ENCODE measurements around the gene MCM9.

Gene MCM9

GRCh38 chr6:118894425-118895260 is 40.3 kb downstream of the MCM9 start:
- H3F3A ChIP-seq (ENCODE audit: control insufficient read depth, insufficient read depth) = peaks cover 16% of the 10 kb centered on the region
- peaks cover 5% of the 10 kb centered on the region; the same call in 1 of the 2 replicates for H4K20me1 ChIP-seq (ENCODE audit: control insufficient read depth, insufficient read depth, low read depth, low read length)
- peaks cover 95% of the 10 kb centered on the region for H3K79me2 ChIP-seq (ENCODE audit: control insufficient read depth, low read length)
- H3K27me3 ChIP-seq (ENCODE audit: control insufficient read depth, low read length) = no peaks in the 10 kb centered on the region
- peak overlapping the region; percentile 93 for H3K4me3 ChIP-seq (ENCODE audit: low read length)
- peak overlapping the region; percentile 60 for H3K4me2 ChIP-seq (ENCODE audit: low read length)
- H3K36me3 ChIP-seq (ENCODE audit: control insufficient read depth, low read length) = peaks cover 46% of the 10 kb centered on the region
- peak overlapping the region; percentile 87 for H3K27ac ChIP-seq (ENCODE audit: low read depth, low read length)
- peaks cover 65% of the 10 kb centered on the region for H3K4me1 ChIP-seq (ENCODE audit: control insufficient read depth, low read length)
- H3K9me3 ChIP-seq (ENCODE audit: control insufficient read depth, insufficient read depth, low read length) = no peaks in the 10 kb centered on the region
- H3K9me2 ChIP-seq (replicated peaks; ENCODE audit: control insufficient read depth, low read length) = no peaks in the 10 kb centered on the region
- no peak for TF ChIP-seq EZH2phosphoT487 (IDR thresholded peaks at IDR 0.05; ENCODE audit: borderline replicate concordance, low read length)
- TF ChIP-seq, protein P1, sequence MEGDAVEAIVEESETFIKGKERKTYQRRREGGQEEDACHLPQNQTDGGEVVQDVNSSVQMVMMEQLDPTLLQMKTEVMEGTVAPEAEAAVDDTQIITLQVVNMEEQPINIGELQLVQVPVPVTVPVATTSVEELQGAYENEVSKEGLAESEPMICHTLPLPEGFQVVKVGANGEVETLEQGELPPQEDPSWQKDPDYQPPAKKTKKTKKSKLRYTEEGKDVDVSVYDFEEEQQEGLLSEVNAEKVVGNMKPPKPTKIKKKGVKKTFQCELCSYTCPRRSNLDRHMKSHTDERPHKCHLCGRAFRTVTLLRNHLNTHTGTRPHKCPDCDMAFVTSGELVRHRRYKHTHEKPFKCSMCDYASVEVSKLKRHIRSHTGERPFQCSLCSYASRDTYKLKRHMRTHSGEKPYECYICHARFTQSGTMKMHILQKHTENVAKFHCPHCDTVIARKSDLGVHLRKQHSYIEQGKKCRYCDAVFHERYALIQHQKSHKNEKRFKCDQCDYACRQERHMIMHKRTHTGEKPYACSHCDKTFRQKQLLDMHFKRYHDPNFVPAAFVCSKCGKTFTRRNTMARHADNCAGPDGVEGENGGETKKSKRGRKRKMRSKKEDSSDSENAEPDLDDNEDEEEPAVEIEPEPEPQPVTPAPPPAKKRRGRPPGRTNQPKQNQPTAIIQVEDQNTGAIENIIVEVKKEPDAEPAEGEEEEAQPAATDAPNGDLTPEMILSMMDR (IDR thresholded peaks at IDR 0.05; ENCODE audit: low read depth, low read length, poor library complexity, severe bottlenecking) = no peak

GRCh38 chr6:118893807-118894424 is 41.0 kb downstream of the MCM9 start, which contains the start of gene ASF1A:
Gene ASF1A, plus strand, starts transcription at chr6:118894152. Its CDS starts 262 bp downstream, at chr6:118894414.
- peaks cover 5% of the 10 kb centered on the region; the same call in 1 of the 2 replicates for H4K20me1 ChIP-seq (ENCODE audit: control insufficient read depth, insufficient read depth, low read depth, low read length)
- peaks cover 39% of the 10 kb centered on the region for H3K36me3 ChIP-seq (ENCODE audit: control insufficient read depth, low read length)
- H3K27me3 ChIP-seq (ENCODE audit: control insufficient read depth, low read length) = no peaks in the 10 kb centered on the region
- H3K9me2 ChIP-seq (replicated peaks; ENCODE audit: control insufficient read depth, low read length) = no peaks in the 10 kb centered on the region
- H3K4me1 ChIP-seq (ENCODE audit: control insufficient read depth, low read length) = peaks cover 60% of the 10 kb centered on the region
- H3K4me2 ChIP-seq (ENCODE audit: low read length) = peak within 1 kb of the TSS; percentile 86
- H3K9me3 ChIP-seq (ENCODE audit: control insufficient read depth, insufficient read depth, low read length) = no peaks in the 10 kb centered on the region
- peak within 1 kb of the TSS; percentile 93 for H3K27ac ChIP-seq (ENCODE audit: low read depth, low read length)
- H3K4me3 ChIP-seq (ENCODE audit: low read length) = peak within 1 kb of the TSS; percentile 93
- H3K79me2 ChIP-seq (ENCODE audit: control insufficient read depth, low read length) = peaks cover 95% of the 10 kb centered on the region
- no peak for TF ChIP-seq EZH2phosphoT487 (IDR thresholded peaks at IDR 0.05; ENCODE audit: borderline replicate concordance, low read length)
- TF ChIP-seq, protein P1 (IDR thresholded peaks at IDR 0.05; ENCODE audit: low read depth, low read length, poor library complexity, severe bottlenecking) = peak; percentile 52
- H3F3A ChIP-seq (ENCODE audit: control insufficient read depth, insufficient read depth) = peaks cover 16% of the 10 kb centered on the region

- H3K4me2 ChIP-seq (ENCODE audit: low read length) = peak overlapping the region; percentile 86
- H3F3A ChIP-seq (ENCODE audit: control insufficient read depth, insufficient read depth) = peaks cover 16% of the 10 kb centered on the region
- H3K9me2 ChIP-seq (replicated peaks; ENCODE audit: control insufficient read depth, low read length) = no peaks in the 10 kb centered on the region
- peak overlapping the region; percentile 90 for H3K4me3 ChIP-seq (ENCODE audit: low read length)
- peak overlapping the region; percentile 93 for H3K27ac ChIP-seq (ENCODE audit: low read depth, low read length)
- H3K36me3 ChIP-seq (ENCODE audit: control insufficient read depth, low read length) = peaks cover 34% of the 10 kb centered on the region
- peaks cover 93% of the 10 kb centered on the region for H3K79me2 ChIP-seq (ENCODE audit: control insufficient read depth, low read length)
- no peaks in the 10 kb centered on the region for H3K27me3 ChIP-seq (ENCODE audit: control insufficient read depth, low read length)
- peaks cover 55% of the 10 kb centered on the region for H3K4me1 ChIP-seq (ENCODE audit: control insufficient read depth, low read length)
- H3K9me3 ChIP-seq (ENCODE audit: control insufficient read depth, insufficient read depth, low read length) = no peaks in the 10 kb centered on the region
- peaks cover 5% of the 10 kb centered on the region; the same call in 1 of the 2 replicates for H4K20me1 ChIP-seq (ENCODE audit: control insufficient read depth, insufficient read depth, low read depth, low read length)
- TF ChIP-seq EZH2phosphoT487 (IDR thresholded peaks at IDR 0.05; ENCODE audit: borderline replicate concordance, low read length) = no peak
- TF ChIP-seq, protein P1 (IDR thresholded peaks at IDR 0.05; ENCODE audit: low read depth, low read length, poor library complexity, severe bottlenecking) = no peak
Measured at GRCh38 chr6:118893064-118893806, 41.7 kb downstream of the MCM9 start.
